ENCODE results near the gene SCYGR1.
"Not testable (repeated sequence)": the region's sequence is repeated elsewhere in the genome, so short reads cannot be mapped to it uniquely, and the experiment has no call there.

Gene SCYGR1

GRCh38 chr2:227368574-227368973 lies 19.2 kb downstream of the SCYGR1 start:
- no peak for DNase-seq

DNA sequence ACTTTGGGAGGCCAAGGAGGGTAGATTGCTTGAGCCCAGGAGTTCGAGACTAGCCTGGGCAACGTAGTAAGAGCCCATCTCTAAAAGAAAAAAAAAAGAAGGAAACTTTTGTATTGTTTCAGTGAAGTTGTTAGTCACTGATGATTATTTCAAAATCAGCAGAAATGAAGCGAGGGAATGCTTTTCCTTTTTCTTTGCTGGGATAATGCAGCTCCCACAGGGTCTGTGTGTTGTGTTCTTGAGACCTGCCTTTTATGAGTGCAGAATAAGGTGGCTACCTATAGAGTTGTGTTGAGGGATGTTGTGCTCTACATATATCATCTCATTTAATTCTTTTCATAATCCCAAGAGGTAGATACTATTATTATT lies 20.3 kb downstream of the SCYGR1 start:
- no peak for DNase-seq

- no peak for DNase-seq
Measured at GRCh38 chr2:227366769-227367426, 20.9 kb downstream of the SCYGR1 start.

DNA sequence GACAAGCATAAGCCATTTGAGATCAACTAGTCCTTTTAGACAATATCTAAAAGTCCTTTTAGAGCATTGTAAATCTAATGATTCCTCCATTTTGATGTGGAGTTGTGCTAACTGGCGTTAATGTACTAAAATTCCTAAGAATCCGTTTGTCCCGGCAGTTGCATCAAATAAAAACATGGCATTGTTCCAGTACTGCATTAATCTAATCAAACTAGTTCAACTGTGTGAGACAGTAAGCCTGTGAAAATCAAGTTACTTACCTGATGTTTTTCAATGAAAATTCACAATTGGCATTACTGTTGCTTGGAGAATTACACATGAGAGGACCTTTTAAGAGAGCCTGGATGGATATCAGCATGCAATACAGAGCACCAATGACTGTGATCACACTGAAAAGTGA lies 21.9 kb downstream of the SCYGR1 start:
- no peak for DNase-seq

- DNase-seq = not testable (repeated sequence)
Measured at GRCh38 chr2:227364585-227365263, 23.0 kb downstream of the SCYGR1 start.

DNA sequence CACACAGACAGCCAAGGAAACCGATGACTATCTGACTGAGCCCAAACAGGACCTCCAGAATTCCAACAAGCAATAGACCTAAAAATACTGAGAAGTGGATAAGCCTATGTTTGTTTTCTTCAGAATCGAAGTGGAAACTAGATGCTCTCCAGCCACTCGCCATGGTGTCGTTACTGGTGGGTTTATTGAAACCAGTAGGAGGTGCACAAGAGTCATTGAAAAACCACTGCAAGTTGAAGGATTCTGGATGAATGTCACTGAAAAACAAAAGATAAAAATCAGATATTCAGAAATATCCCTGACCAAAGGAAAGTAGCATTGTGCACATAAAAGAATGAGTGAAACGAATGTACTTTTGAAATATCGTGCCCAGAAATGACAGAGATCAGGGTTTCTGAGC lies 24.0 kb downstream of the SCYGR1 start:
- DNase-seq = no peak

- DNase-seq = no peak
Measured at GRCh38 chr2:227360351-227360750, 27.4 kb downstream of the SCYGR1 start.

DNA sequence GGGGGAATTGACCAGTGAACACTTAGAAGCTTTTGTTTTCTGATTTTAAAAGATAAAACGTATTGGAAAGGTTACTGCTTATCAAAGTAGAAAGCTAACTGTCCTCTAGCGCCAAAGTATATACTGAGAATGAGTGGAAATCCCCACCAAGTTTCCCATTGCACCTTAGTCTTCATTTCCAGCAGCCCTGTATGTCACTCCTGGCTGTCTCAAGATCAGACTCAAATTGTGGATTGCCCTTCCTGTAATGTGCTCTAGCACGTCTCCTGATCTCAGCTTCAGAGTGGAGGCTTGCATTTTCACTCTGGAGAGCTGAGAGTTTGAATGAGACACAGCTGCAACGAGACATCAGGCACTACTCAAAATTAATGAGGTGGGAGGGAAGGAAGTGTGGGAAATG lies 36.1 kb downstream of the SCYGR1 start:
- no peak for DNase-seq

GRCh38 chr2:227349989-227350612 lies 37.6 kb downstream of the SCYGR1 start:
- DNase-seq = no peak

DNA sequence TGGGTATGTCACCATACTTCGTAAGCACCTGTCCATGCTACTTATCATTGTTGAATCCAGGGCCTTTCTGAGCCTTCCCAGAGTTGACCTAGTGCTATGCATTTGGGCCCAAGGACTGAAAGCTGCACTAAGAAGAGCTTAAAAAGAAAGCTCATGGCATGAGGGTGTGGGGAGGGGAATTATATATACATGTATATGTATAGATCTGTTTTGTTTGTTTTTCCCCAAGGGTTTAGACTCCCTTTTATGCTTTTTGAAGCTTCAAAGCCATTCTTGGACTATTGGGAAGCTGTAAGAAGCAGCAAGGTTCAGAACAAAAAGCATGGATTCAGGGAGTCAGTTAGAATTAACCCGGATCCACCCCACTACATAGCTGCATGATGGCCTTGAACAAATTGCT lies 39.4 kb downstream of the SCYGR1 start:
- no peak for DNase-seq

DNA sequence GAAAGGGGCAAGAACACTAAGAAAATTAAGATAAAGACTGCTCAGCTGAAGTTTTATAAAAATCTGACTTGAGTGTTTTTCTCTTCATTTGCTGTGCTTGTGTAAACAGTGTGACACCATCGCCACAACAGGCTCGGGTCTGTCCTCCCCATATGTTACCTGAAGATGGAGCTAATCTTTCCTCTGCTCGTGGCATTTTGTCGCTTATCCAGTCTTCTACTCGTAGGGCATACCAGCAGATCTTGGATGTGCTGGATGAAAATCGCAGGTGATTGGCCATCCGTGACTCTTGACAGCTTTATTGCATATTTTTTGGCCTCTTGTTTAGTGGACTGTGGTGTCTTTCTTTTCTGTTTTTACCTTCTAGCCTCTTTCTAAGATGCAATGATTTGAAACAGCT lies 40.6 kb downstream of the SCYGR1 start:
- DNase-seq = no peak

DNA sequence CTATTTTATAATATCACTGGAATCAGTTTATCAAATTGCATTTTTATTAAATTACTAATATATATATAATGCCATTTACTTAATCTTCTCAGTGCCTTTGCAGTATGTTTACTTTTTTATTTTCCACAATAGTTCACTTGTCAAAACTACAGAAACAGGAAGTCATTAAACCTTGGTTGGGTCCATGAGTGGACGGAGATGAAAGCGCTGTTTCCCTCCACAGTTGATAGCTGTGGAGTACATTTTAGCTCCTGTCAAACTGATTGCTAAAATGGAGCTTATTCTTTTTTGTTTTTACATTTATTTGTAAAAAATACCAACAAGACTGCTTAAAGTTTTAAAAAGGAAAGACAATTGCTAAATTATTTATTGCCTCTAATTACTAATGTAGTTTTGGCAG lies 43.5 kb downstream of the SCYGR1 start:
- DNase-seq = no peak

- DNase-seq = no peak
Measured at GRCh38 chr2:227341553-227341952, 46.2 kb downstream of the SCYGR1 start.

DNA sequence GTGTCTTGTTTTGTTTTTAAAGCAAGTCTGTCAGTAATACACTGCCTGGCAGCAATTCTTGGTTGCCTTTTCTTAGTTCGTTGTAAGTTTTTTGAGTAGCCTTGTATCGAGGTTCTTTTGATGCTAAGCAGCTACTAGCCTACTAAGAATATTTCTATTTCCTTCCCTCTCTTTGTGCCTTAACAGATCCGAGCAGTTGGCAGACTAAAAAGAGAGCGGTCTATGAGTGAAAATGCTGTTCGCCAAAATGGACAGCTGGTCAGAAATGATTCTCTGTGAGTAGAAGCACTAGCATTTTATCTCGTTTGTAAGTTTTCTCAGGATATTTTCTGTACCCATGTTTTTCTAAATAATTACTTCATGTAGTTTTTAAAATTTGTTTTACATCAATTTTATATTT lies 47.6 kb downstream of the SCYGR1 start:
- DNase-seq = no peak

DNA sequence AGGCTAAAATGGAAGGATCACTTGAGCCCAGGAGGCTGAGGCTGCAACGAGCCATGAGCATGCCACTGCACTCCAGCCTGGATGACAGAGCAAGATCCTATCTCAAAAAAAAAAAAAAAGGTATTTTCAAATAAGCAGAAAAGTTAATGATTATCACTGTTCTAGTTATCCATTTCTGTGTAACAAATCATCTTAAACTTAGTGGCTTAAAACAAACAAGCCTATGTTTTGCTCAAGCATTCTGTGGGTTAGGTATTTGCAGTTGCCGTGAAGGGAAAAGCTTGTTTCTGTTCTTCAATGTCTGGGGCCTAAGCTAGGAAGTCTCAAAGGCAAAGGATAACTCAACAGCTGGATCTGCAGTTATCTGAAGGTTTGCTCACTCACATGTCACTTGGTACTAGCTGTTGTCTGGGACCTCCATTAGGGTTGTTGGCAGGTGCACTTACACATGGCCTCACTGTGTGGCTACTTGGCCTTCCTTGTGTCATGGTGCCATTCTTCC lies 48.6 kb downstream of the SCYGR1 start:
- DNase-seq = no peak
